Measurements from ENCODE around the gene RNF31. TPM values are rescaled to one million over a fixed set of nuclear protein-coding genes. Genes with fewer than 3 reads are reported as not detected.

RNF31 gene
- total and polyA plus RNA-seq, 2 of the 13 experiments (the other 11 are each of a cell fraction or from before 2014, with no cell fraction given): 48.2 to 86.8 TPM

DNA sequence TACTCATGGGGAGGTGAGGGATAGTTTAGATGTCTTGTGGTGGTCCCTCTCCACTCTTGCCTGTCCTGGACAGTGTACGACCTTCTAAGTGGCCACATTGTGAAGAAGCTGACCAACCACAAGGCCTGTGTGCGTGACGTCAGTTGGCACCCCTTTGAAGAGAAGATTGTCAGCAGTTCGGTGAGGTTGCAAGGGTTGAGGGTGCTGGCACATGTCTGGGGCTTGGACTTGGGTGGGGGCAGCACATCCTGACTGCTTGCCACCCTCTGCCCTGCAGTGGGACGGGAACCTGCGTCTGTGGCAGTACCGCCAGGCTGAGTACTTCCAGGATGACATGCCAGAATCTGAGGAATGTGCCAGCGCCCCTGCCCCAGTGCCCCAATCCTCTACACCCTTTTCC is 24.4 kb upstream of the RNF31 start (continued):
- TF ChIP-seq, protein P1, sequence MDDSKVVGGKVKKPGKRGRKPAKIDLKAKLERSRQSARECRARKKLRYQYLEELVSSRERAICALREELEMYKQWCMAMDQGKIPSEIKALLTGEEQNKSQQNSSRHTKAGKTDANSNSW (CRISPR knock-in tag; IDR thresholded peaks at IDR 0.05; ENCODE audit: borderline replicate concordance): no peak
- no peak for TF ChIP-seq ZNF761 (CRISPR knock-in tag; conservative IDR thresholded peaks at IDR 0.05)
- no peak for TF ChIP-seq ZNF333 (CRISPR knock-in tag; IDR thresholded peaks at IDR 0.05; ENCODE audit: borderline replicate concordance)
- no peak for TF ChIP-seq NFYC (CRISPR knock-in tag; IDR thresholded peaks at IDR 0.05)
- TF ChIP-seq ZNF563 (CRISPR knock-in tag; IDR thresholded peaks at IDR 0.05): 0 out of 2 replicates have a peak, but pooled peaks have one; percentile 24
- no peak for TF ChIP-seq ZNF775 (CRISPR knock-in tag; IDR thresholded peaks at IDR 0.05; ENCODE audit: borderline replicate concordance)
- TF ChIP-seq ATM (IDR thresholded peaks at IDR 0.05; ENCODE audit: borderline replicate concordance): no peak
- peak; percentile 23; the same call in 1 of the 2 replicates for TF ChIP-seq ZNF839 (CRISPR knock-in tag; IDR thresholded peaks at IDR 0.05; ENCODE audit: borderline replicate concordance)
- TF ChIP-seq ZNF317 (CRISPR knock-in tag; IDR thresholded peaks at IDR 0.05): no peak
- TF ChIP-seq, protein P2, sequence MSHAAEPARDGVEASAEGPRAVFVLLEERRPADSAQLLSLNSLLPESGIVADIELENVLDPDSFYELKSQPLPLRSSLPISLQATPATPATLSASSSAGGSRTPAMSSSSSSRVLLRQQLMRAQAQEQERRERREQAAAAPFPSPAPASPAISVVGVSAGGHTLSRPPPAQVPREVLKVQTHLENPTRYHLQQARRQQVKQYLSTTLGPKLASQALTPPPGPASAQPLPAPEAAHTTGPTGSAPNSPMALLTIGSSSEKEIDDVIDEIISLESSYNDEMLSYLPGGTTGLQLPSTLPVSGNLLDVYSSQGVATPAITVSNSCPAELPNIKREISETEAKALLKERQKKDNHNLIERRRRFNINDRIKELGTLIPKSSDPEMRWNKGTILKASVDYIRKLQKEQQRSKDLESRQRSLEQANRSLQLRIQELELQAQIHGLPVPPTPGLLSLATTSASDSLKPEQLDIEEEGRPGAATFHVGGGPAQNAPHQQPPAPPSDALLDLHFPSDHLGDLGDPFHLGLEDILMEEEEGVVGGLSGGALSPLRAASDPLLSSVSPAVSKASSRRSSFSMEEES (CRISPR knock-in tag; IDR thresholded peaks at IDR 0.05): no peak
- TF ChIP-seq ZNF138 (CRISPR knock-in tag; IDR thresholded peaks at IDR 0.05; ENCODE audit: low read depth): no peak
- peak in 1 of 2 experiments; percentile 34; a peak in 2 of 4 replicates for TF ChIP-seq POLR2A (IDR thresholded peaks at IDR 0.05; ENCODE audit: insufficient read depth in 1 of 2, low read depth in 2 of 2, low read length in 2 of 2)
- no peak for TF ChIP-seq BCL6 (CRISPR knock-in tag; IDR thresholded peaks at IDR 0.05)
- TF ChIP-seq RBM22 (optimal IDR thresholded peaks at IDR 0.05; ENCODE audit: low read length): peak; percentile 72

Measured in HepG2 (cell line).